GM21825 (cell line): Measurements from ENCODE around the gene TACR2.
A peak's percentile ranks its signal among the peaks of the same experiment; 100 is the strongest.

Experiments
- ATAC-seq: cut with Tn5 transposase; IDR thresholded peaks from one replicate; pipeline ENCODE4 v1.9.1; 2021; ENCODE audit warnings: mild to moderate bottlenecking, moderate library complexity; ENCODE audit not compliant: unreplicated experiment

Gene TACR2

DNA sequence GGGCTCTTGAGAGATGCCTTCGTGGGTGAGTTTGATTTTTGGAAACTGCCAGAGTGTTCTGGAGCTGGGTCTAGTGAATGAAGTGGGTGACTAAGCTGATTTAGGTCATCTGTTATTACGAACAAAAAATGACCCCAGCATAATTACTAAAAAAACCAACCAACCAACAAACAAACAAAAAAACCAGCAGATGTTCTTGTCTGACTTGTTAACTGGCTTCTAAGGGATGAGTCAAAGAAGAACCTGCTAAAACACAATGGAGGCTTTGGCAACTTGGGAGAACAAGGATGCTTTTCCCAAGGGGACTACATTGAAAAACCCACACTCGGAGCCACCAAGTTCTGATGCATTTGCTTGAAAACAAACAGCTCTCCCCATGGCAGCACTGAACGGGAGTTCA is 11.5 kb downstream of the TACR2 start:
- ATAC-seq = no peak

DNA sequence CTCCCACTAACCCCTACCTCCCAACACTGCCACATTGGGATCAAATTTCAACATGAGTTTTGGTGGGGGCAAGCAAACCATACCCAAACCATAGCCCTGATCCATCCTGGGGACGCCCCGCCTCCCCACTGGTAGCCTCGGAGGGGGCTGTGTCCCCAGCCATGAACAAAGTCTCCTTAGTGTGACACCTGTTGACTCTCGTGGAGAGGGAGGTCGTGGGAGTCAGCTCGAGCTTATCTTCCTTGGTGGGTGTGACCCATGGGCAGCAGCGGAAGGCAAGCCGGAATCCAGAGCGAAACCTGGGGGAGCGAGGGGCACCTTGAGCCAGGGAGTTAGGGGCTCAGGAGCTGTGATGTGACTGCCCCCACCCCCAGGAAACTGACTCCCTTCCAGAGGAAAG is 11.9 kb downstream of the TACR2 start:
- ATAC-seq = no peak

DNA sequence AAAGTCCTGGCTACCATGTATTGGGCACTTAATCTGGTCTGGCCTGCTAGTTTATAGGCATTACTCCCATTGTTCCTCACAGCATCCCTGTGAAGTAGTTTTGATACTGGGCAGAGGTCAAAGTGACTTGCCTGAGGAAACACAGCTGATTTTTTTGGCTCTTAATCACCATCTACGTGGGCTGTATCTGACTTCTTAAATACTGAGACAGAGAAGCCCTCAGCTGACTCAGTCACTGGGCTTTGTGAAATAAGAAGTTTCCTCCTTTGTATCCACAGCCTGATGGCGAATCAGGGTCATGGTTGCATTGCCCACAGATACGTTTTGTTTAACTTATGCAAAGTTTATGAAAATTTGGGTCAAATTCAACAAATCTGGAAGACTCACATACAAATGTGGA is 13.2 kb downstream of the TACR2 start:
- no peak for ATAC-seq

DNA sequence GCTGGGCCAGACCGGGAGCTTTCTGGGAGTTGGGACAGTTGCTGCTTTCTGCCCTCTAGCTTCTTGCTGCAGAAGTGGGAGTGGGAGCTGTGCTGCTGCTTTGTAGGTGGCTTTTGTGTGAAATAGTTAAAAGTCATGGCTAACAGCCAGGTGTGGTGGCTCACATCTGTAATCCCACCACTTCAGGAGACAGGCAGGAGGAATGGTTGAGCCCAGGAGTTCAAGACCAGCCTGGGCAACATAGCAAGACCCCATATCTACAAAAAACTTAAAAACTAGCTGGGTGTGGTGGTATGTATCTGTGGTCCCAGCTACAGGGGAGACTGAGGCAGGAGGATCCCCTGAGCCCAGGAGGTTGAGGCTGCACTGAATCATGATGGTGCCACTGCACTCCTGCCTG is 13.7 kb downstream of the TACR2 start:
- ATAC-seq = no peak

DNA sequence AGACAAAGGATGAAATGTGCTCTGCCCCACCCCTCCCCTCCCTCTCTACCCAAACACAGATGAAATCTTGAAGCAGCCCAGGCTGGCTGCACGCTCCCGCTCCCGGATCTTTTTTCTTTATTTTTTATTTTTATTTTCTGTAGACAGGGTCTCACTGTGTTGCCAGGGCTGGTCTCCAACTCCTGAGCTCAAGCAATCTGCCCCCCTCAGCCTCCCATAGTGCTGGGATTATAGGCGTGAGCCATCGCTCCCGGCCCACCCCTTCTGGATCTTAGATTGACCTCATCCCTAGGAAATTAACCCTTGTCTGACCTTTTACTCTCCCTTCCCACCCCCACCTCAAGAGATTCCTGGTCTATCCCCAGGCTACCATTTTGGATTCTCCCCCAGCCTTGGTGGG is 14.3 kb downstream of the TACR2 start:
- ATAC-seq = no peak

DNA sequence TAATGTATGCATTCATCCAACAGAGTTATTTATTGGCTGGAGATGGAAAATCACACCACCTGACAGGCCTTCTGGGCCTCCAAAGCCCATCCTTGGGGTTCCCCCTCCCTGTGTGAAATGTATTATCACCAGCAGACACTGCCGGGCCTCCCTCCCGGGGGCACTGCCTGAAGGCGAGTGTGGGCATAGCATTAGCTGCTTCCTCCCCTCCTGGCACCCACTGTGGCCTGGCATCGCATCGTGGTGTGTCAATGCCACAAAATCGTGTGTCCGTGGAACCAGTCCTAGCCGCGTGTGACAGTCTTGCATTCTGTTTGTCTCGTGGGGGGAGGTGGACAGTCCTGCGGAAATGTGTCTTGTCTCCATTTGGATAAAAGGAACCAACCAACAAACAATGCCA is 15.3 kb downstream of the TACR2 start:
- ATAC-seq = no peak

DNA sequence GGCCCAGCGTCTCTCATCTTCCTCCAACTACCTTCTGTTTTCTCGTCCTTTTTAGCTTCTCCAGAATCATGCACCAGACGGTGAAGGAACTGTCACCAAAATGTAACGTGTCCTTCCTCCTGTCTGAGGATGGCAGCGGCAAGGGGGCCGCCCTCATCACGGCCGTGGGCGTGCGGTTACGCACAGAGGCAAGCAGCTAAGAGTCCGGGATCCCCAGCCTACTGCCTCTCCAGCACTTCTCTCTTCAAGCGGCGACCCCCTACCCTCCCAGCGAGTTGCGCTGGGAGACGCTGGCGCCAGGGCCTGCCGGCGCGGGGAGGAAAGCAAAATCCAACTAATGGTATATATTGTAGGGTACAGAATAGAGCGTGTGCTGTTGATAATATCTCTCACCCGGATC is 15.8 kb downstream of the TACR2 start:
- no peak for ATAC-seq

DNA sequence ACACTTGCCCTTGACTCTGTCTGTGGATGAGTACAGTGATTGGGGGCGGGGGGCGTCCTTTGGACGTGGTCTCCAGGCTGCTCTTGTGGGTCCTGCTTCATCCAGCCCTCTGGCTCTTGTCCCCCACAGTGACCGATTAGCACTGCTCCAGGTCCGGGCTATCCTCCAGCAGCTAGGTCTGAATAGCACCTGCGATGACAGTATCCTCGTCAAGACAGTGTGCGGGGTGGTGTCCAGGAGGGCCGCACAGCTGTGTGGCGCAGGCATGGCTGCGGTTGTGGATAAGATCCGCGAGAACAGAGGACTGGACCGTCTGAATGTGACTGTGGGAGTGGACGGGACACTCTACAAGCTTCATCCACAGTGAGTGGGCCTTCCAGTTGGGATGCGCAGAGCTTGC is 18.3 kb downstream of the TACR2 start:
- no peak for ATAC-seq

DNA sequence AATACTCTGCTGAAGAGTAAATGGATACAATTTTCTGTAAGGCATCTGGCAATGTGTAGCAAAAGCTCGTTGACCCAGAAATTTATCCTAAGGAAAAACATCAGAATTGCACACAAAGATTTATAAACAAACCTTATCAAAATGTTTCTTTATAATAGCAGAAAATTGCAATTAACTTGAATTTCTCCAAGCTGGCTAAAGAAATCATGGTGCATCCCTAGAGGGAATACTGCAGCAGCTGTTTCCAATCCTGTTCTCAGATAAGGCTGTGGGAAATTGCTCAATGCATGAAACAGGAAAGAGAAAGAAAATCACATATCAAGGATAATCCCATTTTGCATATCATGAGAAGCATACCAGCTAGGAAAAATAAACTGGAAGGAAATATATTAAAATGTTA is 18.7 kb downstream of the TACR2 start:
- ATAC-seq = no peak

DNA sequence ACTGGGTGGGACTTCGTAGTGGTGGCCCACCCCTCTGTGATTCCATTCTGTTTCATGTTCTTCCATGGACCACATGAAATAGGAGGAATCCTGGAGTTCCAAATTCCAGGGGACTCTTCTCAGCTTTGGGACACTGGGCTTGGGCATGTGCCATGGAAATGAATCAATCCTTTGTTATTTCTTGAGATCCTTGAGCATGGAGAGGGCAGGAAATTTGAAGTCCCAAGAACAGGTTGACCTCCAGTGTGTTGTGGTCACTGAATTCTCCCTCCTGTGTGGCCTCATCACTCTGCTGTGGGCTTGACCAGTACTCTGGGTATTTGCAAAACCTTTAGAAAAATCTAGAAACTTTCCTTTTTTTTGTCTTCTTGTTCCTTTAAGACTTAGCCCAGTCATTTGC is 22.7 kb downstream of the TACR2 start:
- ATAC-seq = no peak

DNA sequence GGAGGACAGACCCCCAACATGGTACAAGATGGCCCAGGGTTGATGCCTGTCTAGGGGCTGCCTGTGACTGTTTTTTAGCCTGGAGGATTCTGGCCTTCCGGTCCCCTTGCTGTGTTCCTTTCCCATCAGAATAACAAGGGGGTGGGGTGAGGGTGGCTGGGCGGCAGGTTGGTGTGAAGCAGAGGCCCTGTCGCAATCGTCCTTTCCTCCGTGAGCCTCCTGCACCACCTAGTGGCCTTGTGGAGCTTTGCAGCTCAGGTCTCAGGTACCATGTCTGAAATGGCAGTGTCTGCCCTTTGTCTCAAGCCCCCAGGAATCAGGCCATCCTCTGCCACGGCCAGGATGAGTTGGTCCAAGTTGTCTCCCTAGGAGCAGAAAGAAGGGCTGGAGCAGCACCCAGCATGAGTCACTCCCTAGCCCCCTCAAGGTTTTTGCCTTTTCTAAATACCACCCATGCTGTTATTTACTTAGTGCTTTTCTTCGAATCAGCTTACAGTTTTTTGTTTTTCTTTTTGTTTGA is 24.2 kb downstream of the TACR2 start:
- peak; percentile 88 for ATAC-seq

DNA sequence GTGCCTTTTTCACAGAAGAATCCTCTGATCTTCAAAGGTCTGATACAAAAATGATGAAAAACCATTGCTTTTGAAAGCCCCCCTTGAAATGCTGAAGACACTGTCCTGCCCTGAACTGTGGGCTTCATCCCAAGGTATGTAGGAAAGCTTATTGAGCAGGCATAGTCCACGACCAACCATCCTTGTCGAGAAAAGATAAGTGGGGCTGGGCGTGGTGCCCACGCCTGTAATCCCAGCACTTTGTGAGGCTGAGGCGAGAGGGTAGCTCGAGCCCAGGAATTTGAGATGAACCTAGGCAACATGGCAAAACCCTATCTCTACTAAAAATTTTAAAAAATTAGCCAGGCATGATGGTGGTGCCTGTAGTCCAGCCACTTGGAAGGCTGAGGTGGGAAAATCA is 25.6 kb downstream of the TACR2 start:
- no peak for ATAC-seq

DNA sequence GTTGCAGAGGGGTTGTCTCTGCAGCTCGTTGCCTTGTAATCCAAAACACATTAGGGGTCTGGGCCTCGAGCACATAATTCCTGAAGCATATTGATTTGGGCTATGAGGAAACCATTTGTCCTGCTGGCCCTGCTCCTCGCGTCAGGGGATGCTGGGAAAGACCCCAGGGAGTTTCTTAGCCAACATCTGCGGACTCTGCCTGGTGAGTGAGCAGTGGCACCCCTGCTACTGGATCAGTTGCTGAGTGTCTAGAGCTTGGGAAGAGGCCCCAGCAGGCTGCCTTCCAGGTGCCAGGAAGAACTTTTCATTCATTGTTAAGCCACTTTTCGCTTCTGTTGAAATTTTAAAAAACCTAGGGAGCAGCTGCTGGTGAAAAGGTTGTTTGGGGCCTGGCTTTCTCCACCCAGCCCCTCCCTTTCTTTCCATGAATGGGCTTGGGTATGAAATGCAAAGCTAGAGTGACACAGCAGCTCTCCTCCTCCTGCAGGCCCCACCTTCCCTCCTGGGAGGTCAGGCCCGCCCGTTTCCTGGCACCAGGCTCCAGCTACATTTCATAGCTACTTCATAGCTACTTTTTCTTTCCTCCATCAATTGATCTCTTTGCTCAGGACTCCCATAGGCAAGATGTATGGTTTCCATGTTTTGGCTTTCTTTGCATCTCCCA is 26.8 kb downstream of the TACR2 start:
- ATAC-seq = no peak

DNA sequence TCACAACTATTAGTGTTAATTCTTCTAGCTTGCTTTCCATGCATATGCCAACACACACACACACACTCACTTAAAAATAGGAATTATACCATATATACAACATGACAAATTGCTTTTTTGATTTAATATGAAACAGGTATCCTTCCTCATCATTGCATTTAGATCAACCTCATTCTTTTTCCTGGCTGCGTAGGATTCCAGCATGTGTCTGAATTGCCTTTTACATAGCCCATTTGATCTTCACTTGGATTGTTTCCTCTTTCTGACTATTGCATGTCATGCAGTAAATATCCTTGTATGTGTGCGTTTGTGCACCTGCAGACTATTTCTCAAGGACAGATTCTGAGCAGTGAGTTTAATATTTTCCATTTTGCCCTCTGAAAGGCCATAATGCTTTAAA is 28.2 kb downstream of the TACR2 start:
- no peak for ATAC-seq

DNA sequence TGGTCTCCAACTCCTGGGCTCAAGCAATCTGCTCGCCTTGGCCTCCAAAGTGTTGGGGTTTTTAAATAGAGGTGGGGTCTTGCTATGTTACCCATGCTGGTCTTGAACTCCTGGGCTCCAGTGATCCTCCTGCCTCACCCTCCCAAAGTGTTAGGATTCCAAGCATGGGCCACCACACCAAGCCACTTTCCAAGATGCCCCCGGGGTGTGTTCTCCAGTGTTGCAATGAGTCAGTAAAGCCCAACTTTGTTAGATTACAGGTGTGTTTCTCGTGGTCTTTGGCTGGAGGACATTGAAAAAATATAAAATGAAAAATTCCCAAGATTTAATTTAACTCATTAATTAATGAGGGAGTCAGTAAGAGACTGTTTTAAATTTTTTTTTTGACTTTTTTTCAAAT is 29.2 kb downstream of the TACR2 start:
- ATAC-seq = no peak

DNA sequence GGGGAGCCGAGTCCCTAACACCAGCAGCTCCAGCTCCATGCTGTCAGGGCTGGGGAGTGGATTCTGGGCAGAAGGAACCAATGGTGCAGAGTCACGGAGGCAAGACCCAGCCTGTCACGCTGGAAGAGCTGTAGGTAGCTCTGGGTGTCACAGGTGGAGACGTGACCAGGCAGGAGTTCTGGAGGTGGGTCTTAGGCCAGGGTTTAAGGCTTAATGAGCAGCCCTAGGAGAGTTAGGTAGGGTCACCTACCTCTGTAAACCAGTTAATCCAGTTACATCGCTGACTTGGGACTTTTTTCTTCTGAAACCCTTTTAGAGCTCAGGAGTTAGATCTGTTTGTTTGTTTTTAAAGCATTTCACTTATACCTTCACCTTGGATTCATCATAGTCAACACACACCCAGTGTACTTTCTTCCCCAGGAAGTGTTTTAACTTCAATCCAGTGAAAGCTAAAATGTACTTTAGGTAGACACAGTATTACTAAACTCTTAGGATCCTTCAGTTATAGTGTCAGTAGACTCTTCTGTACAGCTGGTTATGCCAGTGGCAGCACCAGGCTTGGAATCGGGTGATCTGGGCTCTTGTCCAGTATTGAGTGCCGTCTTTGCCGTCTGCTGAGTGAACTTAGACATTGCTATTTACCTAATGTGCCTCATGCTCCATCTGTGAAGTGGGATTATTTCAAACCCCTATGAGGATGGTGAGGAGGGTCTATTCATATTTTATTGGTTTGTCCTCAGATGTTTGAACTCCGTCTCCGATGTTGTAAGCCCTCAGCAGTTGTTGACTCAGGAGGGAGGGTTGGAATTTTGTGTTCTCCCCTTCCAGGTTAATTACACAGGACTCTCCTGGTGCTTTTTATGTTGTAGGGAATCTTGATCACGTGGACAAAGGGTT is 31.0 kb downstream of the TACR2 start:
- ATAC-seq = no peak

DNA sequence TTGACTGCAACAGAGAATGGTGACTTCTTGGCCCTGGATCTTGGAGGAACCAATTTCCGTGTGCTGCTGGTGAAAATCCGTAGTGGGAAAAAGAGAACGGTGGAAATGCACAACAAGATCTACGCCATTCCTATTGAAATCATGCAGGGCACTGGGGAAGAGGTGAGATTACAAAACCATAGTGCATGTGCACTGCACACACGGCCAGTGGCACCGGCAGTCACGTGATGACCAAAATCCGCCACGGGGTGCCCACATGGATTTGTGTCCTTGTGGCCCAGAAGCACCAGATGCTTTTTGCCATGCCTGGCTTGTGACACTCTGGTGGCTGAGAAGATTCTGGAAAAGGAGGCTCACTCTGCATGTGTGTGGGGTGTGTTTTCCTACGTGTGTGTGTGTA is 32.4 kb downstream of the TACR2 start:
- no peak for ATAC-seq

DNA sequence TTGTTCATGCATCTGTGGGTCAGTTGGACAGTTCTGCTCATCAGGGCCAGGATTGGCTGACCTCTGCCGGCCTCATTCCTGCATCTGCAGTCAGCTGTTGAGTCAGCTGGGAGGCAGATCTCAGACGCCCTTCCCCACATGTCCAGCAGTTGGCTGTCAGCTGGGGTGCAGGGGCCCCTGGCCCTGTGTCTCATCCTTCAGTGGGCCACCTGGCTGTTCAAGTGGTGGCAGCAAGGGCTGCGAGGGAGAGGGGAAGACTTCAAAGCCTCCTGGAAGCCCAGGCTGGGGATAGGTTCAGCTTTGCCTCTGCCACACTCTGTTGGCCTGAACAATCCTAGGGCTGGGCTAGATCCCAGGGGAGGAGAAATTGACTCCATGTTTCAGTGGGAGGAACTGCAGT is 33.2 kb downstream of the TACR2 start:
- ATAC-seq = no peak

DNA sequence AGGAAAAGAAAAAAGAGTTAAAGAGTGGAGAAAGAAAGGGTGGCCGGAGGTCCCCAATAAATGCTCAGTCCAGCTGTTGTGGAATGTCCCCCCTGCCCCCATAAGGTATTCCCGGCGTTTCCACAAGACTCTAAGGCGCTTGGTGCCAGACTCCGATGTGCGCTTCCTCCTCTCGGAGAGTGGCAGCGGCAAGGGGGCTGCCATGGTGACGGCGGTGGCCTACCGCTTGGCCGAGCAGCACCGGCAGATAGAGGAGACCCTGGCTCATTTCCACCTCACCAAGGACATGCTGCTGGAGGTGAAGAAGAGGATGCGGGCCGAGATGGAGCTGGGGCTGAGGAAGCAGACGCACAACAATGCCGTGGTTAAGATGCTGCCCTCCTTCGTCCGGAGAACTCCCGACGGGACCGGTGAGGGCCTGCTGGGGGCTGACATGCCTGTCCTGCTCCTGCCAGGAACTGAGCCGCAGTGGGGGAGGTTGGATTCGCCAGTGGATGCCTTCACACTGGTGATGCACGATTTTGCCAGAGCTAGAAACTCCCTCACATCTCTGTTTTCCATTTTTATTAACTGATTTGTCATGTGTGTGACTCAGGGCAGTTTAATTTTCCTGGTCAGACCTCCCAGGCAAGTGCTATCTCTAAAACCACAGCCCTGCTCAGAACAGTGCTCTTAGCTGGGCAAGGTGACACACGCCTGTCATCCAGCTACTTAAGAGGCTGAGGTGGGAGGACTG is 34.2 kb downstream of the TACR2 start:
- no peak for ATAC-seq

DNA sequence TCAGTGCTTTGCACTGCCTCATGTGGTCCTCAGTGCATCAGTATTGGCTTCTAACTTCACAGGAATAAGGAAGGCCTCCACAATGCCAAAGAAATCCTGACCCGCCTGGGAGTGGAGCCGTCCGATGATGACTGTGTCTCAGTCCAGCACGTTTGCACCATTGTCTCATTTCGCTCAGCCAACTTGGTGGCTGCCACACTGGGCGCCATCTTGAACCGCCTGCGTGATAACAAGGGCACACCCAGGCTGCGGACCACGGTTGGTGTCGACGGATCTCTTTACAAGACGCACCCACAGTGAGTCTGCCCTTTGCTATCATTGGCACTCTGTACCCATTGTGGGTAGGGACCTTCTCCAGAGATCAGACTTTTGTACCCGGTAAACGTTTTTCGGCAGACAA is 36.9 kb downstream of the TACR2 start:
- ATAC-seq = no peak

DNA sequence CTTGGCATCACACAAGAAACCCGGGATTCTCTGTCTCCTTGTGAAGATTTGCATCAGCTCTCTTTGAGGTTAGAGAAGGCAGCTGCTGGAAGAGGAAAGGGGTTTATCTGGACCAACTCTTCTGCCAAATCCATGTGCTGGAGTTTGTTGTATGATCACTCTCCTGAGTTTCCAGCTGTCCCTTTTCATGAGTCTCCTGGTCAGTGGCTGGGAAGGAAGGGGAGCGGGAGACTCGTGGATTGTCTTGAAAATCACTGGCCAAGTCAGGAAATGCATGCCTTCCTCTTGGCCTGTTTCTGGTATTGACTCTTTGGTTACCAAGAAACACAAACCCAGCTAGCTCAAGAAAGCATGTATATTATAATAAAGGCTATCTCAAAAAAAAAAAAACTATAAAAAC is 38.8 kb downstream of the TACR2 start:
- no peak for ATAC-seq

DNA sequence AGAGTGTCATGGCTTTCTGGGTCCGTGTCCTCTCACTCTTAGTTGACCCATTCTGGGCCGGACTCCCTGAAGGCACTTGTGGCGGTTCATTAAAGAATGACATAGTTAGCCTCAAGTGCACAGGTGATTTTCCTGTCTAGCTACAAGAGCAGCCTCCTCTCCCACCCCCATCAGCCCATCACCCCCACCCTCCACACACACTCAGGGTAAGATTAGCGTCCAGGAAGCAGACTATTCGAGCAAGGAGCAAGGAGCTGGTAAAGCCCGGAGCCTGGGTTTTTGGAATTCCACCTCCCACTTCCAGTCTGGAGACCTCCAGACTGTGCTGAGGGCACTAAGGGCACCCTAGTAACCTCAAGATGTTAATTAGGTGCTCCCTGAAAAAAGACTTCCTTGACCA is 39.5 kb downstream of the TACR2 start:
- ATAC-seq = no peak
